Ovary (tissue), 3 donors: ENCODE data around the gene AMZ2.

Source experiments
- CTCF ChIP-seq, 3 donors: fragments of 450-650 bp in 2 of 3; fragments of 200-600 bp in 1 of 3; IDR thresholded peaks; one replicate each; pipeline versions ENCODE4 v1.5.1 to v1.8.0; 2016 to 2022; ENCODE audit warnings: antibody characterized with exemption in 3 of 3, mild to moderate bottlenecking in 1 of 3
- EP300 ChIP-seq: sonication (generic); formaldehyde crosslinking; IDR thresholded peaks from one replicate; pipeline ENCODE4 v1.6.1; 2017; ENCODE audit warnings: antibody characterized with exemption
- POLR2A ChIP-seq: fragments of 450-650 bp; IDR thresholded peaks from one replicate; pipeline ENCODE4 v1.6.1; 2017; ENCODE audit warnings: antibody characterized with exemption, mild to moderate bottlenecking, moderate library complexity
- donor health status: DM: no; HTN: no; CAD: no.

DNA sequence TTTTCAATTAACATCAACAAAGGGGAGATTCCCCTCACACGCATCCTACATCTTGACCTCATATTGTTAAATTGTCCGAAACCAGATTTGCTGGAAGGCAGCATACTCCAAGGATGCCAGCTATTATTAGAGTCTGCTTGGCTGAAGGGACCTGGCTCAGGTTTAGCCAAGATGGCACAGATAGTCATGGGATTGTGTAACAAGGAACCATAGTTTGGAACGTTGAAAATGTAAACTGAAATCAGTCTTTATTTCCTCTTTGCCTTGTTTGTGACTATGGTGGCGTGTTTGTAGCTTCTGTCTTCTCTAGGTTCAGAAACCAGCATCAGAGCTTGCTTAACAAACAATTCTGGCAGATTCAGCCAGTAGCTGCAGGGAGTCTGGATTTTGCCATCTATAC lies 49.4 kb downstream of the AMZ2 start:
- TF ChIP-seq POLR2A (no peak), CTCF (IDR thresholded peaks at IDR 0.05) (no peak), EP300 (no peak)
